T-helper 1 cell (primary cell): ENCODE measurements around the gene RBPMS2.

Experiments used
- DNase-seq, 5 donors: peaks; one replicate each; pipeline ENCODE4 v3.0.0-alpha.2; 2012 to 2020

RBPMS2 gene

DNA sequence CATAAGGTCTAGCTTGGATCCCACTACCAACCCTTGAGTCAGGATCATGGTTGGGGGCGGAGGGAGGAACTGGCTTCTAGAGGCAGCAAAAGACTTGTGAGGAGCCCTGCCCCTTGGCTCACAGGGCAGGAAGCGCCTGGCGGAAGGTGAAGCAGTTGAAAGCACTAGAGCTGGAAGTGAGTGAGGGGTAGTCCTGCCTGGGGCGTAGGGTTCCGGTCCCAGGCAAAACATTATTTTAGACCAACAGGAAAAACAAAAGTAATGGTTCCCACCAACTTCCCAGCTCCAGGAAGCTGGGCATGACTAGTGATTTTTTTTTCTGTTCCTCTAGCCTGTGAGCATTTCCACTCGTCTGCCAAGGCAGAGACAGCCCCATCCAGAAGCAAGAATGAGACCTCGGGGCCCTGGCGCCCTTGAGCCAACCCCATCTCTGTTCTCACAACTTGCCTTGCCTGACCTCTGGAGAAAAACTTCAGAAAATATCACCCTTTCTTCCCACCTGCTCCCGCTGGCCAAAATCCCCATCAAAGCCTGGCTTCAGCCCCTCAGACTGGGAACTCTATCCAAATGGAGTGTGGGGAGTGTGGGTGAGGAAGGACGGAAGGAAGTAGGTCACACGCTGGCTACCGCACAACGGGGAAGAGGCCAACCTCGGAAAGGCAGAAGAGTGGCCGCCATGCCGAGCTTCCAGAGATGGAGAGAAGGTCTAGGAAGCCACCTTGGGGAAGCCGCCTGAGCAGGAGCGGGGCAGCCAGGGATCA lies 57.5 kb downstream of the RBPMS2 start:
- no peak for DNase-seq

DNA sequence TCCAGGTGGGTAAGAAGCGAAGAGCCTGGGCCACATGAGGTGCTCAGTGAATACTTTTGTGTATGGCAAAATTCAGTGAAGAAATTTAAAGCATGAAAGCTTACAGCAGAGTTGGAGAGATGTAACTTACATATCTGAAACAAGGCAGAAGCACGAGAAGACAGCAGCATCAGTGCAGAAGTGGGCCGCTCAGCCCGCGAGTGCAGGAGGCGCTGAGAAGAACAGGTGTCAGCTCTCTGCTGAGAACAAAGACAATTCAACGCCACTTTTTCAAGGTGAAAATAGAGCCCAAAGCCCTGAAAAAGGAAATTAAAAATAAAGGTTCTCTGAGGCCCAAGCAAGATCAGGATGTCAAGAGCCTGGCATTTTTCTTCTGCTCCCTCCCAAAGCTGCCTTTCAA lies 58.3 kb downstream of the RBPMS2 start:
- no peak for DNase-seq

- no peak for DNase-seq
Observed at GRCh38 chr15:64716452-64716851, 58.9 kb downstream of the RBPMS2 start.

DNA sequence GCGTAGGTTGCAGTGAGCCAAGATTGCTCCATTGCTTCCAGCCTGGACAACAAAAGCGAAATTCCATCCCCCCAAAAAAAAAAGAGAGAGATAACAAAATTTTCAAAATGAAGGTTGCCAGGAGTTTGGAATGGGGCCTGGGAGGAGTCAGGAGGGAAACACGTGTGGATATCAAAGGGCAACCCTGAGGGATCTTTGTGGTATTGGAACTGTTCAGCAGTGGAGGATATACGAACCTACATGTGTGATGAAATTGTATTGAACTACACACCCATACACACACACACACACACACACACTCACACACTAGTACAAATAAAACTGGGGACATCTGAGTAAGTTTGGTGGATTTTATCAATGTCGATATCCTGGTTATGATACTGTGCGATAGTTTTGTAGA lies 61.8 kb downstream of the RBPMS2 start:
- no peak for DNase-seq

DNA sequence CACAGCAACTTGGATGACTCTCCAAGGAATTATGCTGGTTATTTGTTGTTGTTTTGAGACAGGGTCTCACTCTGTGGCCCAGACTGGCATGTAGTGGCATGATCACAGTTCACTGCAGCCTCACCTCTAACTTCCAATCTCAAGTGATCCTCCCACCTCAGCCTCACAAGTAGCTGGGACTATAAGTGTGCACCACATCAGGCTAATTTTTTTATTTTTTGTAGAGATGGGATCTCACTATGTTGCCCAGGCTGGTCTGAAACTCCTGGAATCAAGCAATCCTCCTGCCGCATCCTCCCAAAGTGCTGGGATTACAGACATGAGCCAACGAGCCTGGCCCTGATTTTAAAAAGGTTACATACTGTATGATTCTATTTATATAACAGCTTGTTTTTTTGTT lies 63.0 kb downstream of the RBPMS2 start:
- no peak for DNase-seq

GRCh38 chr15:64710676-64711428 lies 64.5 kb downstream of the RBPMS2 start:
- no peak for DNase-seq

- no peak for DNase-seq
Observed at GRCh38 chr15:64706011-64706911, 69.1 kb downstream of the RBPMS2 start.

- no peak for DNase-seq
Observed at GRCh38 chr15:64705006-64705405, 70.4 kb downstream of the RBPMS2 start.

GRCh38 chr15:64703632-64703959 lies 71.8 kb downstream of the RBPMS2 start:
- DNase-seq, result peak in 1 of 5 donors; percentile 11

GRCh38 chr15:64702816-64703631 lies 72.4 kb downstream of the RBPMS2 start:
- peak; percentile 85 to 92 (median 91) for DNase-seq

GRCh38 chr15:64701482-64702184 lies 73.8 kb downstream of the RBPMS2 start:
- DNase-seq, result no peak

GRCh38 chr15:64701051-64701450 lies 74.3 kb downstream of the RBPMS2 start:
- no peak for DNase-seq

- no peak for DNase-seq
Observed at GRCh38 chr15:64699751-64700388, 75.5 kb downstream of the RBPMS2 start.

DNA sequence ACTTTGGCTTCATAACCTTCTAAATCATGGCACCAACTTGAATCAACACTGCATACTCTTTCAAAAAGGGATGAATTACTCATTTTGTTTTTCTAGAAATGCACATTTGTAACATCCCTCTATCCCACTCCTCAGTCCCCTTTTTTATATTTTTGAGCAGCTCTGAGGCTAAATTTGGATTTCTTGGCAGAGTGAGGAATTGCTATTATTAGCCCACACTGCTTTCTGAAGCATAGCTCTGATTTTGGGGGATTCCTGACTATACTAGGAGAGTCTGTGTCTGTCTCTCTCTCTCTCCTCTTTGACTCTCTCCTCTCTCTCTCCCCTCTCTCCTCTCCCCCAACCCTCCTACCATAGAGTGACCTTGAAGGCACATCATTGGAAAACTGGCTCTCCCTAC lies 76.6 kb downstream of the RBPMS2 start:
- DNase-seq, result no peak

DNA sequence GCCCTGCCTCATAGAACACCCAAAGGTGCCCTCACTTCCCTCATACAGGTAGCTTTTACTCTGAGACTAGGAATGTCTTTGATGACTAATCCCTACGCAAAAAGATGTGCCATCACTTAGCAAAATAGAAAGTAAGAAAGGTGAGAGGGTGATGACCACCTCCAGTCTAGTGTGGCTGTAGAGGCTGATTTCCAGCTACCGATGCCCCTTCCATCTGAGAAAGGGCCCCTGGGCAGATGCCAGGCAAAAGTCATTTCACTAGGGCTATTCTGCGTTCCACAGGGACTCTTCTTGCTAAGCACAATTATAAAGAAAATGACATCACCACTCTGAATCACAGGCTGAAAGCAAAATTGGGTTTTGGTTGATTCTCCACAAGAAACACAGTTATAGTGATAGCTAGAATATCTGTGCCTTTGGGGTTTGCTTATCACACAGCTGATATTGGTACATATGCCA lies 77.4 kb downstream of the RBPMS2 start:
- peak in 1 of 5 donors; percentile 11 for DNase-seq

DNA sequence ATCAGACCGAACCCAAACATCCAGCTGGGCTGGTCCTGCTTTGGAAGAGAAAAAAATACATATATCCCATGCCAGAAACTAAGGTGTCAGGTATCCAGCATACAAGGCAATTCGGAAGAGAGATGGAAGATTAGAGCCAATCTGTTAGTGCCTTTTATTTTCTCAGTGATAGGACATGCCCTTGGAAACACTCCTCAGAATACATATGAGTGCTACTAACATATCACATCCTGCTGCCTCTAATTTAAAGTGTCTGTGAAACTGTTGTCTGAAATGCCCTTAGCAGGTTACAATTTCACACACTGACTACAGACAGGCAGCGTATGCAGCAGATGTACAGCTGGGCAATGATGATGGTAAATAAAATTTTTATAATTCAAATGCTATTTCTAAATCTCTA lies 78.9 kb downstream of the RBPMS2 start:
- DNase-seq, result no peak

DNA sequence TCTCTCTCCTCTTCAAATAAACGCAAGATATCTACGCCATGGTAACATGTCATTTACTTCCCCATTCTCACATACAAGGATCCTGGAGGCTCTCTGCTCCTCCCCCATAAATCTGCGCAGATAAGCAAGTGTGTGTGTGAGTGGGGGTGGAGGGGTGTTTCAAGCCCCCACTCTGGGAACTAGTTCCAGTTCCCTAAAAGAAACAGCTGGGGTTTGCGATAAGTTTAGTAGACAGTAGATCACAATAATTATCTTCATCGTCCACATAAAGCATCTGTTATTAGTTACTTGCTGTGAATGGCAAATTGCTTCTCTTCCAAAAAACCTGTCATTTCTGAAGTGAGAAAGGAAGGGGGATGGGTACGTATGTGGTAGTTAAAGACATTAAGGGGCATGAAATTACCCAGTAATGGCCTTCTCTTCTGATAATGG lies 79.8 kb downstream of the RBPMS2 start:
- DNase-seq, result no peak

DNA sequence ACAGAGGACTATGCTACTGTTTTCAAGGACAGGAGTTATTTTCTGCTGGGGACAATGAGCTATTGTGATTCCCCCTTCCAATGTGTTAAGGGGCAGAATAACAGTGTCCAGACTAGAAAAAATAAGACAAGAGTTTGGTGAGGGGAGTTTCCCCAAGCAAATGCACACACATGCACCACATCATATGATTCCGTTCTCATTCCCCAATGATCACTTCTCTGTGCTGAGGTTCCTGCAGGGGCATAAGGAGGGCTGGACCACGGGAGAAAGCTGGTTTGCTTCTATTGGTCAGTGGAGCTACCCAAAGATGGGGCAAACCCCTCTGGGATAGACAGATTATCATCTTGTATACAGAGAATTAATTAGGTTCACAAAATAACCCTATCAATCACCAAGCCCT lies 80.6 kb downstream of the RBPMS2 start:
- no peak for DNase-seq

GRCh38 chr15:64693134-64693533 lies 82.3 kb downstream of the RBPMS2 start:
- DNase-seq, result no peak

- no peak for DNase-seq
Observed at GRCh38 chr15:64691896-64692565, 83.4 kb downstream of the RBPMS2 start.
